ENCODE data around the gene FAM234A.
"Not testable (repeated sequence)": the region's sequence is repeated elsewhere in the genome, so short reads cannot be mapped to it uniquely, and the experiment has no call there.

The FAM234A gene

GRCh38 chr16:266258-267164 lies 31.9 kb downstream of the FAM234A start:
- DNase-seq: no peak

GRCh38 chr16:267562-267961 lies 32.9 kb downstream of the FAM234A start:
- DNase-seq: not testable (repeated sequence)

DNA sequence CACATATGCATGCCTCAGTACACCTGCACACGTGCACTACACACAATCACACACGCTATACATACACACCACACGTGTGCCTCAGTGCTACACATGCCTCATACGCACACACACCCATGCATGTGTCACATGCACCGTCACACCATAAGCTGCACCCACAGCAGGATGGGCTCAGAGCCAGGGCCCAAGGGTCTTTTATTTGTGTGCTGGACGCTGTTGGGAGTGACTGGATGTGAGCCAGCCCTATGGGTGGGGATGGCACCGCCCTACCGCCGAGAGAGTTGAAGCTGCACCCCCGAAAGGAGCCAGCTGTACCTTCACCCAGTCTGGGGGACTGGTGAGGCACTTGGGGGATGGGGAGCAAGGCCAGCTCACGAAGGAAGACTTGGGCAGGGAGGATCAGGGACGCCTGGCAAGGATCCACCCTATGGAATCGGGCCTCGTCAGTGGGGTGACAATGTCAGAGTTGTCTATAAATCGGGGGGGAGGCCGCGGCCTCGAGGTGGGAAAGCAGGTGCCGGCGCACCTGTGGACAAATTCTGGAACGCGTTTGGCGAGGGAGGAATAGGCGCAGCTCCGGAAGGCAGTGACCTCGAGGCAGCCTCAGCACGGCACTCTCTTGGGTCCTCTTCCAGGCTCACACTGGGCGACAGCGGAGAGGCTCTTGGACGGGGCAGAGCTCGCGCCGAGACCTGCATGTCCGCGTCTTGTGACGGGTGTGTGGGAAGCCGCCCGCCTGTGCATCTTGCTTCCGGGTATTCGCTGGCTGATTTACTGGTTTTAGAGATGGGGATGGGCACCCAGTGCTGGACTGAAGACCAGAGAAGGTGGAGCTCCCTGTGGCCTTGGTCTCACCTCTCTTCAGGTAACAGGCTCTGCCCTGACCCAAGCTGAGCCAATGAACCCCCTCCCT lies 33.8 kb downstream of the FAM234A start:
- no peak for DNase-seq

- no peak for DNase-seq
Observed at GRCh38 chr16:269061-269796, 34.6 kb downstream of the FAM234A start.

GRCh38 chr16:270381-271255 lies 36.0 kb downstream of the FAM234A start:
- DNase-seq: no peak

DNA sequence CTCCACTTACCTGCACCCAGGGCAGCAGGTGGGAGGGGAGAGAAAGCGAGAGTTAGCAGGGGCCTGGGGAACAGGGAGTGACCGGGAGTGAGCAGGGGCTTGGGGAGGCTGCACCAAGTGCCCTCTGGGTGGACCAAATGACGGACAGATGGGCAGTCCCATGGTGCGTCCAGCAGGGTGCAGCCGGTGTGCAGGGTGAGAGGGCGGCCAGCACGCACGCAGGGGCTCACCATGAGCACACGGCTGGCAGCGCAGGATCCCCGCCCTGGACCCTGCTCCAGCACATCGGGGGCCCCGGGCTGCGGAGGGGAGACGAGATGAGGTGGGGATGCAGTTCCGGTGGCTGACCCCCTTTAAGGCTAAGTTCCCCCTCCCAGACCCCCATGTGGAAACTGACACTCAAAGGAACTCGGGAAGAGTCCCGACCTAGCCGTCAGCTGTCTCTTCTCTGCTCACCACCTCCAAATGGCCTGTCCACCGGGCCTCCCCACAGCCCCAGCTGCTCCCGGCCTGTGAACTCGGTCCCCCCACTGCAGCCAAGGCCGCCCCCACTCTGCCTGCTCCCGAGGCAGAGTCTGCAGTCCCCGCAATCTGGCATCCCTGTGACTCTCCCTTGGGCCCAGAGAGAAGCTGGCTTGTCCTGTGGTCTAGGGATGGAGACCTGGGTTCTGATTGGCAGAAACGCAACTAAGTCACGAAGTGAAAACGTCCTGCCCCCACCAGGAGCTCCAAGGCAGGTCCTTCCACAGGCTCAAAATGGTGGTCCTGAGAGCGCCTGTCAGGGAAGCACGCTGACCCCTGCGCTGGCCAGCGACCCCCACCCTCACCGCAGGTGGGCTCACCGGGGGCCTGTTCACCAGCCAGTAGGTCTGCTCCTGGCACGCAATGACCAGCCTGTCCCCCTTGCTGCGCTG lies 38.3 kb downstream of the FAM234A start:
- DNase-seq: no peak

GRCh38 chr16:273547-274421 lies 39.2 kb downstream of the FAM234A start:
- DNase-seq: no peak

GRCh38 chr16:275041-275641 lies 40.5 kb downstream of the FAM234A start:
- peak in 1 of 2 donors; percentile 11 for DNase-seq

- no peak for DNase-seq
Observed at GRCh38 chr16:275786-276232, 41.2 kb downstream of the FAM234A start, which contains the start of gene RGS11. Gene RGS11 (minus strand): TSS chr16:275944. CDS start chr16:275911, 33 bp downstream.

DNA sequence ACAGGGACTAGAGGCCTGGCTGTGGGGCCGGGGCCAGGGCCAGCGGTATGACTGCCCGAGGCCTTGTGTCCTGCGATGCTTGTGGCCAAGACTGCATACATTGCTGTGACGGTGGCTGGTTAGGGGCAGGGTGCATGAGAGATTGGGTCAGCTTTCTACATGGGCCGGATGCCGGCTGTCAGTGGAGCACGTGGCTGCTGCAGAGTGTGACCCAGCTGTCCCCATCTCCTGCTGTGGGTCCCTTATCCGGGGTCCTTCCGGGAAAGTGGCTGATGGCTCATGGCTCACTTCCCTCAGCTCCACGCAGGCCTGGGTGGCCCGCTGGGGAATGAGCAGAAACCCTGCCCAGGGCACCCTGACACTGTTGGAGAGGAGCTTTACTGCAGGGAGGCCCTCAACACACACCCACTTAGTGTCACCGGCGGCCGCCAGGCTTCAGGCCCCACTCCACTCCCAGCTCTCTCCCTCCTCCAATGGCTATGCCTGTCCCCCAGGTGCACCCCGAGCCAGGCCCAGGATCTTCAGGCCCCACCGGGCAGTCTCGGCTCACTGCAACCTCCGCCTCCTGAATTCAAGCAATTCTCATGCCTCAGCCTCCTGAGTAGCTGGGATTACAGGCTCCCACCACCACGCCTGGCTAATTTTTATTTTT lies 41.9 kb downstream of the FAM234A start:
- no peak for DNase-seq

GRCh38 chr16:278863-279366 lies 44.3 kb downstream of the FAM234A start:
- peak; percentile 16 to 66 for DNase-seq

DNA sequence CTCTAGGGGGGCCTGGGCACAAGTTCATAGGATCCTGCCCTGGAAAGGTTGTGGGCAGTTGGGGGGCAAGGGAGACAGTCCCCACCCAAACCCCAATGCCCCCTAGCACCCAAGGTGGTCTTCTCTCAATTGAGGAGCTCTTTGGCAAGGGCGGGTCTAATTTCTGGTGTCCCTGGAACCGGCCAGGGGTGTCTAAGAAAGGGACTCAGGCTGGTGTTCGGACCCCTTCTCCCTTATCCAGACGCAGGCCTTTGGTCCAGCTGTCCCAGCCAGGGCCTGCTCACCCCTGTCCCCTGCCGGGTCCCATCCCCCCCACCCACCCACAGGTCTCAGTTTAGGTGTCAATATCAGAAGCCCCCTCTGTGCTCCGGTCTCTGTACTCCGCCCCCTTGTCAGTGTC lies 44.9 kb downstream of the FAM234A start:
- no peak for DNase-seq

- no peak for DNase-seq
Observed at GRCh38 chr16:280005-280460, 45.4 kb downstream of the FAM234A start.

DNA sequence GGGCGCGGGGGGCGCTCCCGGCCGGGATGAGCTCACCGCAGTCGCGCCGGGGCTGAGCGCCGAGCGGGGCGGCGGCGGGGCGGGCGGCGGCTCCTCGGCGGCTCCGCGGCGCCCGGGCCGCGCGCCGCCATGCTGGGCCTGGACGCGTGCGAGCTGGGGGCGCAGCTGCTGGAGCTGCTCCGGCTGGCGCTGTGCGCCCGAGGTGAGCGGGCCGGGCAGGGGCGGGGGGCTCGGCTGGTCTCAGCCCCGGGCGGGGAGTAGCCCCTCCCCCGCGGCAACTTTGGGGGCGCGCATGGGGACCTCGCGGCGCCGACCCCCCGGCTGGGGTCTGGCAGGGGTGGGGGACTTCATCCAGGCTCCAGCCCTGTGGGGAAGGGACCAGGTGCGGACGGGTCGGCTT lies 45.9 kb downstream of the FAM234A start, which contains the start of gene ARHGDIG:
Gene ARHGDIG (plus strand): TSS at position 40 of the 400 bp plus-strand sequence. CDS start 90 bp downstream, at position 130.
- DNase-seq: no peak

DNA sequence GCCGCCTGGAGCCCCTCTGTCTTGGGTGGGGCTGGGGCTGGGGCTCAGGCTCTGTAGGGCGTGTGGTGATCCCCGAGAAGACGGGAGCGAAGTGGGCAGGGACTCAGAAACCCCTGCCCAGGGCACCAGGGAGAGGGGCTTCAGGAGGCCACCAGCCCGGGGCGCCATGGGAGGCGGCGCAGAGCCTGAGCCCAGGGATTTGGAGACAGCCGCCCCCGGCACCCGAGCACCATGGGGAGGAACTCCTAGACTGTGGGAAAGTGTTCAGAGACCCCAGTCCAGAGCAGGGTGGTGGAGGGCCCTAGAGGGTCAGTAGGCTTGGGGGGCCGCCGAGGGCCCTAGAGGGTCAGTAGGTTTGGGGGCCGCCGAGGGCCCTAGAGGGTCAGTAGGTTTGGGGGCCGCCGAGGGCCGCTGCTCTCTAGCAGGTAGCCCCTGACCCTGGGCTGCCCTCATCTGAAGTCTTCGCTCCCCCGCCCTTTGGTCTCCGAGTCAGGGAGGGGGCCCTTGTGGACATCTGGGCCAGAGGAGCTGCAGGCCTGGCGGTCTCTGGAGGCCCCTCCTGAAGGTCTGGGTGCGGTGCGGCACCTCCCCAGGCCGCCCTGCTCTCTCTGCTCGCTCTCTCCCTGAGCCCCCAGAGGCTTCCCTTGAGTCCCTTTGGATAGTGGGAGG lies 46.5 kb downstream of the FAM234A start:
- no peak for DNase-seq

DNA sequence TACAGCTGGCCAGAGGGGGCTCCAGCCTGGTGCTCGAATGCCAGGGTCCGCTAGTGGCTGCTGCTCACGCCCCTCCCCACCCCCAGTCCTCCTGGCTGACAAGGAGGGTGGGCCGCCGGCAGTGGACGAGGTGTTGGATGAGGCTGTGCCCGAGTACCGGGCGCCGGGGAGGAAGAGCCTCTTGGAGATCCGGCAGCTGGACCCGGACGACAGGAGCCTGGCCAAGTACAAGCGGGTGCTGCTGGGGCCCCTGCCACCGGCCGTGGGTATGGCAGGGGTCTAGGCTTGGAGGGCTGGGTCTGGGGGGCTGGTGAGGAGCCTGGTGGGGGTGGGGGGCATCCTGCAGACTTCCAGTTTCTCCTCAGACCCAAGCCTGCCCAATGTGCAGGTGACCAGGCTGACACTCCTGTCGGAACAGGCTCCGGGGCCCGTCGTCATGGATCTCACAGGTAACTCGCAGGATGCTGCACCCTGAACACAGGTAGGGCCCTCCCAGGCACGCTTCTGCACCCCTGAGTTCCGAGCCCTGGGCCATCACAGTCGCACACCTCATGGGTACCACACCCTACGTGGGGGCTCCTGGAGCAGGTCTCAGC lies 47.1 kb downstream of the FAM234A start:
- DNase-seq: no peak

DNA sequence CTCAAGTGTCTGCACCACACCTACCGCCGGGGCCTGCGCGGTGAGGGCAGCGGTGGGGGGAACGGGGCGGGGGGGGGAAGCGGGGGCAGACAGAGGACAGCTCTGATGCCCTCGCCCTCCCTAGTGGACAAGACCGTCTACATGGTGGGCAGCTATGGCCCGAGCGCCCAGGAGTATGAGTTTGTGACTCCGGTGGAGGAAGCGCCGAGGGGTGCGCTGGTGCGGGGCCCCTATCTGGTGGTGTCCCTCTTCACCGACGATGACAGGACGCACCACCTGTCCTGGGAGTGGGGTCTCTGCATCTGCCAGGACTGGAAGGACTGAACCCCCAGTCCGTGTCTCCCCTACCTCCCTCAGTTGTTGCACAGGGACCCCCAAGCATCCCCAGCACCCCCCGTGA lies 47.9 kb downstream of the FAM234A start:
- no peak for DNase-seq

All from CD4-positive, alpha-beta T cell treated with Interferon alpha-2 for 1 hour (primary cell).